AG08395 (cell line): ENCODE data around the gene PHLDA3.
A peak's percentile ranks its signal among the peaks of the same experiment; 100 is the strongest.
"Not testable (repeated sequence)": the region's sequence is repeated elsewhere in the genome, so short reads cannot be mapped to it uniquely, and the experiment has no call there.

Experiments
- DNase-seq: peaks from one replicate; pipeline ENCODE4 v3.0.0; 2012; ENCODE audit warnings: mixed read lengths, low spot score

The PHLDA3 gene

GRCh38 chr1:201503397-201504176, 34.6 kb upstream of the PHLDA3 start:
- DNase-seq: peak; percentile 77

- DNase-seq: no peak
Measured at GRCh38 chr1:201502511-201502857, 33.5 kb upstream of the PHLDA3 start.

- no peak for DNase-seq
Measured at GRCh38 chr1:201501812-201502510, 33.0 kb upstream of the PHLDA3 start.

GRCh38 chr1:201501144-201501543, 32.2 kb upstream of the PHLDA3 start:
- DNase-seq: no peak

GRCh38 chr1:201500670-201501120, 31.7 kb upstream of the PHLDA3 start:
- DNase-seq: no peak

GRCh38 chr1:201499795-201500669, 31.0 kb upstream of the PHLDA3 start:
- DNase-seq: no peak

- DNase-seq: no peak
Measured at GRCh38 chr1:201499191-201499590, 30.2 kb upstream of the PHLDA3 start.

GRCh38 chr1:201498621-201499020, 29.6 kb upstream of the PHLDA3 start:
- no peak for DNase-seq

- no peak for DNase-seq
Measured at GRCh38 chr1:201497935-201498509, 29.0 kb upstream of the PHLDA3 start.

GRCh38 chr1:201496296-201496690, 27.3 kb upstream of the PHLDA3 start:
- DNase-seq: no peak

GRCh38 chr1:201495551-201496295, 26.7 kb upstream of the PHLDA3 start:
- peak; percentile 35 for DNase-seq

GRCh38 chr1:201493757-201494617, 25.0 kb upstream of the PHLDA3 start:
- no peak for DNase-seq

GRCh38 chr1:201493026-201493656, 24.2 kb upstream of the PHLDA3 start:
- not testable (repeated sequence) for DNase-seq

GRCh38 chr1:201491896-201492511, 23.0 kb upstream of the PHLDA3 start:
- no peak for DNase-seq

- no peak for DNase-seq
Measured at GRCh38 chr1:201490708-201491131, 21.7 kb upstream of the PHLDA3 start.

GRCh38 chr1:201489643-201490261, 20.8 kb upstream of the PHLDA3 start:
- no peak for DNase-seq

- DNase-seq: peak; percentile 98
Measured at GRCh38 chr1:201488830-201489589, 20.0 kb upstream of the PHLDA3 start.

- no peak for DNase-seq
Measured at GRCh38 chr1:201487742-201488141, 18.8 kb upstream of the PHLDA3 start.
